ENCODE measurements around the gene ADGRG6. TPM values are rescaled to one million over a fixed set of nuclear protein-coding genes. Genes with fewer than 3 reads are reported as not detected.

The ADGRG6 gene
- total and polyA plus RNA-seq, 9 of the 15 experiments (the other 6 are each of a cell fraction or from before 2014, with no cell fraction given) = under 0.01 to 0.11 (median 0.05) TPM; not detected in 5

DNA sequence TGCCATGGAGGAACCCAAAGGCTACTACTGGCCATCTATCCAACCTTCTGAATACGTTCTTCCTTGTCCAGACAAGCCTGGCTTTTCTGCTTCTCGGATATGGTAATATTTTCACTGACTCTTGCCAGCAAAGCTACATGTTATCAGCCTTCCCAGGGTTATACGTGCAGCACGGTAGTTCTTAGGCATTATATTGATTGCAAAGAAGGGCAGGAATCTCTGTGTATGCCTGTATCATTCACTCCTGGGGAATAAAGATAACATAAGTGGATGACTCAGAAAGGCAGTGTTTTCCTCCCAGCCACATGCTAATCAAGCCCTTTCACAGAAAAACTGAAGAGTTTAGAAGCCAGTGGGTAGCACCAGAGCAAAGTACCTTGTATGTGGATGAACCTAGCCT is 98.7 kb downstream of the ADGRG6 start (continued):
- TF ChIP-seq, protein P1, sequence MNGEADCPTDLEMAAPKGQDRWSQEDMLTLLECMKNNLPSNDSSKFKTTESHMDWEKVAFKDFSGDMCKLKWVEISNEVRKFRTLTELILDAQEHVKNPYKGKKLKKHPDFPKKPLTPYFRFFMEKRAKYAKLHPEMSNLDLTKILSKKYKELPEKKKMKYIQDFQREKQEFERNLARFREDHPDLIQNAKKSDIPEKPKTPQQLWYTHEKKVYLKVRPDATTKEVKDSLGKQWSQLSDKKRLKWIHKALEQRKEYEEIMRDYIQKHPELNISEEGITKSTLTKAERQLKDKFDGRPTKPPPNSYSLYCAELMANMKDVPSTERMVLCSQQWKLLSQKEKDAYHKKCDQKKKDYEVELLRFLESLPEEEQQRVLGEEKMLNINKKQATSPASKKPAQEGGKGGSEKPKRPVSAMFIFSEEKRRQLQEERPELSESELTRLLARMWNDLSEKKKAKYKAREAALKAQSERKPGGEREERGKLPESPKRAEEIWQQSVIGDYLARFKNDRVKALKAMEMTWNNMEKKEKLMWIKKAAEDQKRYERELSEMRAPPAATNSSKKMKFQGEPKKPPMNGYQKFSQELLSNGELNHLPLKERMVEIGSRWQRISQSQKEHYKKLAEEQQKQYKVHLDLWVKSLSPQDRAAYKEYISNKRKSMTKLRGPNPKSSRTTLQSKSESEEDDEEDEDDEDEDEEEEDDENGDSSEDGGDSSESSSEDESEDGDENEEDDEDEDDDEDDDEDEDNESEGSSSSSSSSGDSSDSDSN (IDR thresholded peaks at IDR 0.05; ENCODE audit: borderline replicate concordance in 1 of 2, low read depth in 2 of 2, low read length in 2 of 2) = peak in 1 of 2 experiments; percentile 63; a peak in 1 of 4 replicates
- peak; percentile 89 for TF ChIP-seq DPF2 (IDR thresholded peaks at IDR 0.05)
- TF ChIP-seq TEAD4 (IDR thresholded peaks at IDR 0.05; ENCODE audit: low read length) = peak; percentile 92
- TF ChIP-seq TEAD4 (CRISPR knock-in tag; IDR thresholded peaks at IDR 0.05; ENCODE audit: borderline replicate concordance) = no peak
- TF ChIP-seq ARNT (IDR thresholded peaks at IDR 0.05) = peak; percentile 61 to 74; a peak in 3 of 4 replicates
- TF ChIP-seq, protein P2, sequence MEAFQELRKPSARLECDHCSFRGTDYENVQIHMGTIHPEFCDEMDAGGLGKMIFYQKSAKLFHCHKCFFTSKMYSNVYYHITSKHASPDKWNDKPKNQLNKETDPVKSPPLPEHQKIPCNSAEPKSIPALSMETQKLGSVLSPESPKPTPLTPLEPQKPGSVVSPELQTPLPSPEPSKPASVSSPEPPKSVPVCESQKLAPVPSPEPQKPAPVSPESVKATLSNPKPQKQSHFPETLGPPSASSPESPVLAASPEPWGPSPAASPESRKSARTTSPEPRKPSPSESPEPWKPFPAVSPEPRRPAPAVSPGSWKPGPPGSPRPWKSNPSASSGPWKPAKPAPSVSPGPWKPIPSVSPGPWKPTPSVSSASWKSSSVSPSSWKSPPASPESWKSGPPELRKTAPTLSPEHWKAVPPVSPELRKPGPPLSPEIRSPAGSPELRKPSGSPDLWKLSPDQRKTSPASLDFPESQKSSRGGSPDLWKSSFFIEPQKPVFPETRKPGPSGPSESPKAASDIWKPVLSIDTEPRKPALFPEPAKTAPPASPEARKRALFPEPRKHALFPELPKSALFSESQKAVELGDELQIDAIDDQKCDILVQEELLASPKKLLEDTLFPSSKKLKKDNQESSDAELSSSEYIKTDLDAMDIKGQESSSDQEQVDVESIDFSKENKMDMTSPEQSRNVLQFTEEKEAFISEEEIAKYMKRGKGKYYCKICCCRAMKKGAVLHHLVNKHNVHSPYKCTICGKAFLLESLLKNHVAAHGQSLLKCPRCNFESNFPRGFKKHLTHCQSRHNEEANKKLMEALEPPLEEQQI (IDR thresholded peaks at IDR 0.05) = no peak
- TF ChIP-seq MECOM (CRISPR knock-in tag; IDR thresholded peaks at IDR 0.05) = no peak
- peak; percentile 33 to 61 for TF ChIP-seq NCOA2 (IDR thresholded peaks at IDR 0.05; ENCODE audit: partially characterized antibody in 2 of 2)
- no peak for TF ChIP-seq ZFPM2 (CRISPR knock-in tag; IDR thresholded peaks at IDR 0.05)
- TF ChIP-seq, protein P3, sequence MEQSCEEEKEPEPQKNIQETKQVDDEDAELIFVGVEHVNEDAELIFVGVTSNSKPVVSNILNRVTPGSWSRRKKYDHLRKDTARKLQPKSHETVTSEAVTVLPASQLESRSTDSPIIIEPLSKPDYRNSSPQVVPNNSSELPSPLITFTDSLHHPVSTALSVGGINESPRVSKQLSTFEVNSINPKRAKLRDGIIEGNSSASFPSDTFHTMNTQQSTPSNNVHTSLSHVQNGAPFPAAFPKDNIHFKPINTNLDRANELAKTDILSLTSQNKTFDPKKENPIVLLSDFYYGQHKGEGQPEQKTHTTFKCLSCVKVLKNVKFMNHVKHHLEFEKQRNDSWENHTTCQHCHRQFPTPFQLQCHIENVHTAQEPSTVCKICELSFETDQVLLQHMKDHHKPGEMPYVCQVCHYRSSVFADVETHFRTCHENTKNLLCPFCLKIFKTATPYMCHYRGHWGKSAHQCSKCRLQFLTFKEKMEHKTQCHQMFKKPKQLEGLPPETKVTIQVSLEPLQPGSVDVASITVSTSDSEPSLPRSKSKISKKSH (CRISPR knock-in tag; IDR thresholded peaks at IDR 0.05) = no peak
- TF ChIP-seq CCNT2 (IDR thresholded peaks at IDR 0.05; ENCODE audit: borderline replicate concordance, extremely low read depth, insufficient read length, low read depth, low read length) = peak; percentile 58
- TF ChIP-seq TCF3 (CRISPR knock-in tag; IDR thresholded peaks at IDR 0.05) = peak; percentile 85
- TF ChIP-seq, protein P4, sequence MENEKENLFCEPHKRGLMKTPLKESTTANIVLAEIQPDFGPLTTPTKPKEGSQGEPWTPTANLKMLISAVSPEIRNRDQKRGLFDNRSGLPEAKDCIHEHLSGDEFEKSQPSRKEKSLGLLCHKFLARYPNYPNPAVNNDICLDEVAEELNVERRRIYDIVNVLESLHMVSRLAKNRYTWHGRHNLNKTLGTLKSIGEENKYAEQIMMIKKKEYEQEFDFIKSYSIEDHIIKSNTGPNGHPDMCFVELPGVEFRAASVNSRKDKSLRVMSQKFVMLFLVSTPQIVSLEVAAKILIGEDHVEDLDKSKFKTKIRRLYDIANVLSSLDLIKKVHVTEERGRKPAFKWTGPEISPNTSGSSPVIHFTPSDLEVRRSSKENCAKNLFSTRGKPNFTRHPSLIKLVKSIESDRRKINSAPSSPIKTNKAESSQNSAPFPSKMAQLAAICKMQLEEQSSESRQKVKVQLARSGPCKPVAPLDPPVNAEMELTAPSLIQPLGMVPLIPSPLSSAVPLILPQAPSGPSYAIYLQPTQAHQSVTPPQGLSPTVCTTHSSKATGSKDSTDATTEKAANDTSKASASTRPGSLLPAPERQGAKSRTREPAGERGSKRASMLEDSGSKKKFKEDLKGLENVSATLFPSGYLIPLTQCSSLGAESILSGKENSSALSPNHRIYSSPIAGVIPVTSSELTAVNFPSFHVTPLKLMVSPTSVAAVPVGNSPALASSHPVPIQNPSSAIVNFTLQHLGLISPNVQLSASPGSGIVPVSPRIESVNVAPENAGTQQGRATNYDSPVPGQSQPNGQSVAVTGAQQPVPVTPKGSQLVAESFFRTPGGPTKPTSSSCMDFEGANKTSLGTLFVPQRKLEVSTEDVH (IDR thresholded peaks at IDR 0.05; ENCODE audit: low read depth, partially characterized antibody) = no peak
- TF ChIP-seq, protein P5, sequence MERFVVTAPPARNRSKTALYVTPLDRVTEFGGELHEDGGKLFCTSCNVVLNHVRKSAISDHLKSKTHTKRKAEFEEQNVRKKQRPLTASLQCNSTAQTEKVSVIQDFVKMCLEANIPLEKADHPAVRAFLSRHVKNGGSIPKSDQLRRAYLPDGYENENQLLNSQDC (CRISPR knock-in tag; IDR thresholded peaks at IDR 0.05) = no peak
- no peak for TF ChIP-seq ZBTB1 (CRISPR knock-in tag; IDR thresholded peaks at IDR 0.05; ENCODE audit: borderline replicate concordance, low read depth)
- no peak for TF ChIP-seq HNRNPUL1 (IDR thresholded peaks at IDR 0.05; ENCODE audit: low read length)
- TF ChIP-seq, protein P6, sequence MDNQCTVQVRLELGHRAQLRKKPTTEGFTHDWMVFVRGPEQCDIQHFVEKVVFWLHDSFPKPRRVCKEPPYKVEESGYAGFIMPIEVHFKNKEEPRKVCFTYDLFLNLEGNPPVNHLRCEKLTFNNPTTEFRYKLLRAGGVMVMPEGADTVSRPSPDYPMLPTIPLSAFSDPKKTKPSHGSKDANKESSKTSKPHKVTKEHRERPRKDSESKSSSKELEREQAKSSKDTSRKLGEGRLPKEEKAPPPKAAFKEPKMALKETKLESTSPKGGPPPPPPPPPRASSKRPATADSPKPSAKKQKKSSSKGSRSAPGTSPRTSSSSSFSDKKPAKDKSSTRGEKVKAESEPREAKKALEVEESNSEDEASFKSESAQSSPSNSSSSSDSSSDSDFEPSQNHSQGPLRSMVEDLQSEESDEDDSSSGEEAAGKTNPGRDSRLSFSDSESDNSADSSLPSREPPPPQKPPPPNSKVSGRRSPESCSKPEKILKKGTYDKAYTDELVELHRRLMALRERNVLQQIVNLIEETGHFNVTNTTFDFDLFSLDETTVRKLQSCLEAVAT (IDR thresholded peaks at IDR 0.05) = no peak
- TF ChIP-seq ZNF212 (CRISPR knock-in tag; IDR thresholded peaks at IDR 0.05) = no peak
